ENCODE results near the gene NLN.

DNA sequence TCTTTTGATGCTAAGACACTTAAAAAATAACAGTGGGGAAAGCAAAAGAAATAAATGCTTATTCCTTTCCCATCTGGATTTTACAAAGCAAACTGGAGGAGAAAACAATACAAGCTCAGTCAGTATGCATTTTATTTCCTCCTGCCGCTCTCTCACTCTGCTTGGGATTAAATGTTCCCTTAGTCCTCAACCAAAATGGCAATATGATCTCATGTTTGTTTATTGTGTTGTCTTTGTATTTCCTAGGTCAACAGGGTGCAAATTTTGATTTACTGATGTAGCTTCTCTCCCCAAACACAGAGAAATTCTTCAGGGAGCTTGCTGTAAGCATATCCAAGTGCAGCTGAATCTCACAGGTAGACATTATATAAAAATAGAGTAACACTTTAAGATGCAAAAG, 112.3 kb downstream of the NLN start:
- TF ChIP-seq, protein P1, sequence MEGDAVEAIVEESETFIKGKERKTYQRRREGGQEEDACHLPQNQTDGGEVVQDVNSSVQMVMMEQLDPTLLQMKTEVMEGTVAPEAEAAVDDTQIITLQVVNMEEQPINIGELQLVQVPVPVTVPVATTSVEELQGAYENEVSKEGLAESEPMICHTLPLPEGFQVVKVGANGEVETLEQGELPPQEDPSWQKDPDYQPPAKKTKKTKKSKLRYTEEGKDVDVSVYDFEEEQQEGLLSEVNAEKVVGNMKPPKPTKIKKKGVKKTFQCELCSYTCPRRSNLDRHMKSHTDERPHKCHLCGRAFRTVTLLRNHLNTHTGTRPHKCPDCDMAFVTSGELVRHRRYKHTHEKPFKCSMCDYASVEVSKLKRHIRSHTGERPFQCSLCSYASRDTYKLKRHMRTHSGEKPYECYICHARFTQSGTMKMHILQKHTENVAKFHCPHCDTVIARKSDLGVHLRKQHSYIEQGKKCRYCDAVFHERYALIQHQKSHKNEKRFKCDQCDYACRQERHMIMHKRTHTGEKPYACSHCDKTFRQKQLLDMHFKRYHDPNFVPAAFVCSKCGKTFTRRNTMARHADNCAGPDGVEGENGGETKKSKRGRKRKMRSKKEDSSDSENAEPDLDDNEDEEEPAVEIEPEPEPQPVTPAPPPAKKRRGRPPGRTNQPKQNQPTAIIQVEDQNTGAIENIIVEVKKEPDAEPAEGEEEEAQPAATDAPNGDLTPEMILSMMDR (IDR thresholded peaks at IDR 0.05), result no peak
- TF ChIP-seq POLR2A (IDR thresholded peaks at IDR 0.05), result no peak
- TF ChIP-seq POLR2AphosphoS5 (IDR thresholded peaks at IDR 0.05; ENCODE audit: insufficient read depth in 1 of 2, low read depth in 1 of 2), result no peak
